GM23338 (cell line): ENCODE data around the gene PPP1R14B. TPM values are rescaled to one million over a fixed set of nuclear protein-coding genes. Genes with fewer than 3 reads are reported as not detected.

Experiments
- ATAC-seq: fragments of 200-7000 bp; cut with Tn5 transposase; 3 replicates; pipeline ENCODE4 v1.9.1; 2020
- DNase-seq: peaks from one replicate; pipeline ENCODE4 v3.0.0-alpha.2; 2015; ENCODE audit warnings: low spot score
- H2AFZ ChIP-seq: fragments of 200-600 bp; sonication (generic); 2 replicates; pipeline ENCODE4 v1.8.0; 2016; ENCODE audit warnings: antibody characterized with exemption, mild to moderate bottlenecking, moderate library complexity
- H3F3A ChIP-seq: fragments of 200-600 bp; sonication (generic); replicated peaks from 2 replicates; pipeline ENCODE4 v1.8.0; 2017; ENCODE audit warnings: antibody characterized with exemption, mixed run types, low read depth
- H3K27ac ChIP-seq: fragments of 200-600 bp; sonication (generic); 2 replicates; pipeline ENCODE4 v1.6.1; 2016; ENCODE audit warnings: low read depth
- H3K27me3 ChIP-seq: fragments of 200-600 bp; sonication (generic); 2 replicates; pipeline ENCODE4 v1.8.0; 2016; ENCODE audit warnings: mild to moderate bottlenecking, mixed run types, moderate library complexity; ENCODE audit not compliant: insufficient read depth
- H3K36me3 ChIP-seq: fragments of 200-600 bp; sonication (generic); 2 replicates; pipeline ENCODE4 v1.8.0; 2016; ENCODE audit warnings: mild to moderate bottlenecking; ENCODE audit not compliant: insufficient read depth
- H3K4me1 ChIP-seq: fragments of 200-600 bp; sonication (generic); 2 replicates; pipeline ENCODE4 v1.8.0; 2016; ENCODE audit warnings: mild to moderate bottlenecking, moderate library complexity; ENCODE audit not compliant: insufficient read depth
- H3K4me2 ChIP-seq: fragments of 200-600 bp; sonication (generic); 2 replicates; pipeline ENCODE4 v1.7.1; 2017; ENCODE audit warnings: mixed run types
- H3K4me3 ChIP-seq: fragments of 200-600 bp; sonication (generic); 2 replicates; pipeline ENCODE4 v1.6.1; 2016; ENCODE audit warnings: mixed run types
- H3K79me2 ChIP-seq: fragments of 200-600 bp; sonication (generic); replicated peaks from 2 replicates; pipeline ENCODE4 v1.8.0; 2017; ENCODE audit warnings: mild to moderate bottlenecking; ENCODE audit not compliant: insufficient read depth
- H3K9me2 ChIP-seq: fragments of 200-600 bp; sonication (generic); 2 replicates; pipeline ENCODE4 v1.8.0; 2017; ENCODE audit not compliant: insufficient read depth
- H4K20me1 ChIP-seq: fragments of 200-600 bp; sonication (generic); replicated peaks from 2 replicates; pipeline ENCODE4 v1.8.0; 2017; ENCODE audit warnings: mild to moderate bottlenecking; ENCODE audit not compliant: insufficient read depth
- H3K27ac Mint-ChIP-seq: 2 replicates; pipeline ENCODE4 v1.8.0; 2020; ENCODE audit warnings: inconsistent platforms, mild to moderate bottlenecking, moderate library complexity, mixed read lengths
- H3K27me3 Mint-ChIP-seq: 3 replicates; pipeline ENCODE4 v1.8.0; 2022; ENCODE audit warnings: low read depth, mild to moderate bottlenecking, moderate library complexity, mixed read lengths, inconsistent platforms; ENCODE audit not compliant: insufficient read depth, poor library complexity
- H3K36me3 Mint-ChIP-seq: 3 replicates; pipeline ENCODE4 v1.8.0; 2021; ENCODE audit warnings: low read depth, mild to moderate bottlenecking, inconsistent platforms, moderate library complexity, mixed read lengths
- H3K4me1 Mint-ChIP-seq: 3 replicates; pipeline ENCODE4 v1.8.0; 2020; ENCODE audit warnings: mild to moderate bottlenecking, inconsistent platforms, mixed read lengths
- H3K4me3 Mint-ChIP-seq: 3 replicates; pipeline ENCODE4 v1.8.0; 2021; ENCODE audit warnings: moderate library complexity, mild to moderate bottlenecking, inconsistent platforms, mixed read lengths
- H3K9me3 Mint-ChIP-seq: 3 replicates; pipeline ENCODE4 v1.8.0; 2020; ENCODE audit warnings: moderate library complexity, mild to moderate bottlenecking, inconsistent platforms, mixed read lengths
- EZH2 ChIP-seq: fragments of 200-600 bp; sonication (generic); IDR thresholded peaks from one replicate; pipeline ENCODE4 v1.8.0; 2017; ENCODE audit warnings: antibody characterized with exemption, mild to moderate bottlenecking, low read depth; ENCODE audit not compliant: unreplicated experiment
- EZH2phosphoT487 ChIP-seq: fragments of 200-600 bp; sonication (generic); IDR thresholded peaks from one replicate; pipeline ENCODE4 v1.8.1; 2018; ENCODE audit warnings: antibody characterized with exemption; ENCODE audit not compliant: unreplicated experiment
- JUNB ChIP-seq: IDR thresholded peaks from one replicate; pipeline ENCODE4 v1.6.1; 2016; ENCODE audit warnings: antibody characterized with exemption; ENCODE audit not compliant: unreplicated experiment
- POLR2AphosphoS5 ChIP-seq: IDR thresholded peaks from 2 replicates; pipeline ENCODE4 v1.6.1; 2016; ENCODE audit warnings: antibody characterized with exemption, low read depth
- ZNF331 ChIP-seq: fragments of 250-450 bp; sonication (Bioruptor Pico); IDR thresholded peaks from 2 replicates; pipeline ENCODE4 v1.5.0; 2020; ENCODE audit warnings: low read depth, mild to moderate bottlenecking, moderate library complexity
- polyA plus RNA-seq: library from polyadenylated mRNA; unstranded; fragments of >200 nt; fragmentation: Nextera tagmentation; extraction: Ambion mirVana; gene quantifications from 2 replicates; pipeline ENCODE4 v1.2.1, GENCODE V29; 2016
- total RNA-seq: library from RNA; depleted of rRNA; stranded (reverse); fragments of >200 nt; shearing (Covaris generic); gene quantifications from 2 replicates; pipeline ENCODE4 v1.2.3, GENCODE V29; 2014
- TF ChIP-seq, protein P1 (sequence below), 2 experiments: fragments of 200-600 bp in 1 of 2; sonication (generic) in 1 of 2; conservative IDR thresholded peaks; 2 replicates each; pipeline versions ENCODE4 v1.5.1 to v1.6.1; 2016 to 2017; ENCODE audit warnings: antibody characterized with exemption in 2 of 2, low read depth in 2 of 2, mild to moderate bottlenecking in 2 of 2, moderate library complexity in 1 of 2
- TF ChIP-seq, protein P2 (sequence below): IDR thresholded peaks from 2 replicates; pipeline ENCODE4 v1.6.1; 2016; ENCODE audit warnings: antibody characterized with exemption
- TF ChIP-seq, protein P3 (sequence below): IDR thresholded peaks from one replicate; pipeline ENCODE4 v1.6.1; 2018; ENCODE audit warnings: antibody characterized with exemption; ENCODE audit not compliant: unreplicated experiment

The PPP1R14B gene
- total and polyA plus RNA-seq, 2 experiments from 2014 or later, result 250 to 315 TPM

DNA sequence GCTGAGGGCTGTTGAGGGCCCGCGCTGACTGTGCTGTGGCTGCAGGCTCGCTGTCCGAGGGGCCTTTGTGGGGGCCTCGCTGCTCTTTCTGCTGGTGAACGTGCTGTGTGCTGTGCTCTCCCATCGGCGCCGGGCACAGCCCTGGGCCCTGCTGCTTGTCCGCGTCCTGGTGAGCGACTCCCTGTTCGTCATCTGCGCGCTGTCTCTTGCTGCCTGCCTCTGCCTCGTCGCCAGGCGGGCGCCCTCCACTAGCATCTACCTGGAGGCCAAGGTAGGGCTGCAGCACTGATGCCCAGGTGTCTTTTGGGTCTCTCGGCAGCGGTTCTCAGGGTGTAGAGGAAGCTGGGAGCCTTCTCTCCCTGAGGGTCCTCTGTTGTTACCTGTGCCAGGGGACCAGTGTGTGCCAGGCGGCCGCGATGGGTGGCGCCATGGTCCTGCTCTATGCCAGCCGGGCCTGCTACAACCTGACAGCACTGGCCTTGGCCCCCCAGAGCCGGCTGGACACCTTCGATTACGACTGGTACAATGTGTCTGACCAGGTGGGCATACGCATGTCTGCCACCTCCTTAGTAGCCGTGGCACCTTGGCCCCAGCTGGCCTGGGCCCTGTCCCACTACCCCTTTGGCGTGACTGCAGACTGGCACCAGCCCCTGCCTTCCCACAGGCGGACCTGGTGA lies 41.1 kb upstream of the PPP1R14B start:
- Mint-ChIP-seq H3K4me3 (no peak overlapping the region), H3K36me3 (no peaks in the 10 kb centered on the region; the same call in 2 of the 3 replicates), H3K9me3 (no peaks in the 10 kb centered on the region; the same call in 1 of the 3 replicates), H3K27ac (no peak overlapping the region), H3K27me3 (peaks cover 45% of the 10 kb centered on the region), H3K4me1 (peaks cover 11% of the 10 kb centered on the region)
- Histone ChIP-seq H3K4me3 (no peak overlapping the region), H3K79me2 (no peaks in the 10 kb centered on the region), H4K20me1 (no peaks in the 10 kb centered on the region), H3K4me2 (no peak overlapping the region), H3K4me1 (peaks cover 8% of the 10 kb centered on the region), H3K9me2 (no peaks in the 10 kb centered on the region), H3K27ac (no peak overlapping the region), H2AFZ (no peak overlapping the region), H3K36me3 (no peaks in the 10 kb centered on the region), H3F3A (peaks cover 13% of the 10 kb centered on the region; the same call in 1 of the 2 replicates), H3K27me3 (peaks cover 50% of the 10 kb centered on the region)
- ATAC-seq (no peak), DNase-seq (no peak)
- TF ChIP-seq POLR2AphosphoS5, result no peak

DNA sequence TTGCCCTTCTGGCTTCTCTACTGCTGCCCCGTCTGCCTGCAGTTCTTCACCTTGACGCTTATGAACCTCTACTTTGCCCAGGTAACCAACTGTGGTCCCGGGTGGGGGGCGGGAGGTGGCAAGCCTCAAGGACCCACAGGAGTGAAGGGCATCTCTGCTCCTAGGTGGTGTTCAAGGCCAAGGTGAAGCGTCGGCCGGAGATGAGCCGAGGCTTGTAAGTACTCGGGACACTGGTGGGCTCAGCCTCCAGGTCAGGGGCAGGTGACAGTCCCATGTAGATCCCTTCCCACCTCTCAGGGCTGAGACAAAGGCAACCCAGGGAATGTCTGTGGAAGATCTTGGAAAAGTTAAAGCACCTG lies 40.0 kb upstream of the PPP1R14B start:
- Histone ChIP-seq H3K27ac (no peak overlapping the region), H2AFZ (no peak overlapping the region), H3F3A (peaks cover 13% of the 10 kb centered on the region; the same call in 1 of the 2 replicates), H3K9me2 (no peaks in the 10 kb centered on the region), H3K36me3 (no peaks in the 10 kb centered on the region), H3K4me1 (peaks cover 8% of the 10 kb centered on the region), H3K27me3 (peaks cover 40% of the 10 kb centered on the region), H3K79me2 (no peaks in the 10 kb centered on the region), H3K4me2 (peak overlapping the region; percentile 99; the same call in 1 of the 2 replicates), H3K4me3 (peak overlapping the region; percentile 95; the same call in 1 of the 2 replicates), H4K20me1 (no peaks in the 10 kb centered on the region)
- Mint-ChIP-seq H3K9me3 (no peaks in the 10 kb centered on the region; the same call in 1 of the 3 replicates), H3K36me3 (peaks cover 3% of the 10 kb centered on the region; the same call in 1 of the 3 replicates), H3K4me1 (peaks cover 11% of the 10 kb centered on the region), H3K27me3 (peaks cover 40% of the 10 kb centered on the region), H3K27ac (no peak overlapping the region), H3K4me3 (peak overlapping the region; percentile 65)
- DNase-seq (no peak), ATAC-seq (no peak)
- TF ChIP-seq, protein P1, sequence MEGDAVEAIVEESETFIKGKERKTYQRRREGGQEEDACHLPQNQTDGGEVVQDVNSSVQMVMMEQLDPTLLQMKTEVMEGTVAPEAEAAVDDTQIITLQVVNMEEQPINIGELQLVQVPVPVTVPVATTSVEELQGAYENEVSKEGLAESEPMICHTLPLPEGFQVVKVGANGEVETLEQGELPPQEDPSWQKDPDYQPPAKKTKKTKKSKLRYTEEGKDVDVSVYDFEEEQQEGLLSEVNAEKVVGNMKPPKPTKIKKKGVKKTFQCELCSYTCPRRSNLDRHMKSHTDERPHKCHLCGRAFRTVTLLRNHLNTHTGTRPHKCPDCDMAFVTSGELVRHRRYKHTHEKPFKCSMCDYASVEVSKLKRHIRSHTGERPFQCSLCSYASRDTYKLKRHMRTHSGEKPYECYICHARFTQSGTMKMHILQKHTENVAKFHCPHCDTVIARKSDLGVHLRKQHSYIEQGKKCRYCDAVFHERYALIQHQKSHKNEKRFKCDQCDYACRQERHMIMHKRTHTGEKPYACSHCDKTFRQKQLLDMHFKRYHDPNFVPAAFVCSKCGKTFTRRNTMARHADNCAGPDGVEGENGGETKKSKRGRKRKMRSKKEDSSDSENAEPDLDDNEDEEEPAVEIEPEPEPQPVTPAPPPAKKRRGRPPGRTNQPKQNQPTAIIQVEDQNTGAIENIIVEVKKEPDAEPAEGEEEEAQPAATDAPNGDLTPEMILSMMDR (conservative IDR thresholded peaks at IDR 0.05; ENCODE audit: low read depth in 2 of 2), result no peak
- TF ChIP-seq, protein P2, sequence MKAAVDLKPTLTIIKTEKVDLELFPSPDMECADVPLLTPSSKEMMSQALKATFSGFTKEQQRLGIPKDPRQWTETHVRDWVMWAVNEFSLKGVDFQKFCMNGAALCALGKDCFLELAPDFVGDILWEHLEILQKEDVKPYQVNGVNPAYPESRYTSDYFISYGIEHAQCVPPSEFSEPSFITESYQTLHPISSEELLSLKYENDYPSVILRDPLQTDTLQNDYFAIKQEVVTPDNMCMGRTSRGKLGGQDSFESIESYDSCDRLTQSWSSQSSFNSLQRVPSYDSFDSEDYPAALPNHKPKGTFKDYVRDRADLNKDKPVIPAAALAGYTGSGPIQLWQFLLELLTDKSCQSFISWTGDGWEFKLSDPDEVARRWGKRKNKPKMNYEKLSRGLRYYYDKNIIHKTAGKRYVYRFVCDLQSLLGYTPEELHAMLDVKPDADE, result no peak
- TF ChIP-seq EZH2, result no peak
- no peak for TF ChIP-seq ZNF331 (CRISPR knock-in tag)
- no peak for TF ChIP-seq POLR2AphosphoS5
- TF ChIP-seq EZH2phosphoT487, result no peak
- TF ChIP-seq JUNB, result no peak
- TF ChIP-seq, protein P3, sequence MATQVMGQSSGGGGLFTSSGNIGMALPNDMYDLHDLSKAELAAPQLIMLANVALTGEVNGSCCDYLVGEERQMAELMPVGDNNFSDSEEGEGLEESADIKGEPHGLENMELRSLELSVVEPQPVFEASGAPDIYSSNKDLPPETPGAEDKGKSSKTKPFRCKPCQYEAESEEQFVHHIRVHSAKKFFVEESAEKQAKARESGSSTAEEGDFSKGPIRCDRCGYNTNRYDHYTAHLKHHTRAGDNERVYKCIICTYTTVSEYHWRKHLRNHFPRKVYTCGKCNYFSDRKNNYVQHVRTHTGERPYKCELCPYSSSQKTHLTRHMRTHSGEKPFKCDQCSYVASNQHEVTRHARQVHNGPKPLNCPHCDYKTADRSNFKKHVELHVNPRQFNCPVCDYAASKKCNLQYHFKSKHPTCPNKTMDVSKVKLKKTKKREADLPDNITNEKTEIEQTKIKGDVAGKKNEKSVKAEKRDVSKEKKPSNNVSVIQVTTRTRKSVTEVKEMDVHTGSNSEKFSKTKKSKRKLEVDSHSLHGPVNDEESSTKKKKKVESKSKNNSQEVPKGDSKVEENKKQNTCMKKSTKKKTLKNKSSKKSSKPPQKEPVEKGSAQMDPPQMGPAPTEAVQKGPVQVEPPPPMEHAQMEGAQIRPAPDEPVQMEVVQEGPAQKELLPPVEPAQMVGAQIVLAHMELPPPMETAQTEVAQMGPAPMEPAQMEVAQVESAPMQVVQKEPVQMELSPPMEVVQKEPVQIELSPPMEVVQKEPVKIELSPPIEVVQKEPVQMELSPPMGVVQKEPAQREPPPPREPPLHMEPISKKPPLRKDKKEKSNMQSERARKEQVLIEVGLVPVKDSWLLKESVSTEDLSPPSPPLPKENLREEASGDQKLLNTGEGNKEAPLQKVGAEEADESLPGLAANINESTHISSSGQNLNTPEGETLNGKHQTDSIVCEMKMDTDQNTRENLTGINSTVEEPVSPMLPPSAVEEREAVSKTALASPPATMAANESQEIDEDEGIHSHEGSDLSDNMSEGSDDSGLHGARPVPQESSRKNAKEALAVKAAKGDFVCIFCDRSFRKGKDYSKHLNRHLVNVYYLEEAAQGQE, result no peak
